Nephron (organoid): Measurements from ENCODE around the gene MRPS22.

Source experiments
- H3K27ac Mint-ChIP-seq, 3 experiments: 2 replicates each; pipeline ENCODE4 v1.8.0; 2020; ENCODE audit warnings: mixed read lengths in 3 of 3, mild to moderate bottlenecking in 2 of 3, moderate library complexity in 1 of 3
- H3K27me3 Mint-ChIP-seq: 2 replicates; pipeline ENCODE4 v1.8.0; 2021; ENCODE audit warnings: low read depth, mild to moderate bottlenecking, moderate library complexity, mixed read lengths
- H3K36me3 Mint-ChIP-seq: 2 replicates; pipeline ENCODE4 v1.8.0; 2020; ENCODE audit warnings: low read depth, mixed read lengths
- H3K4me1 Mint-ChIP-seq: 2 replicates; pipeline ENCODE4 v1.8.0; 2020; ENCODE audit warnings: mixed read lengths
- H3K4me3 Mint-ChIP-seq, 3 experiments: 2 replicates each; pipeline ENCODE4 v1.8.0; 2020; ENCODE audit warnings: mild to moderate bottlenecking in 3 of 3, mixed read lengths in 3 of 3, moderate library complexity in 2 of 3
- H3K9me3 Mint-ChIP-seq: 2 replicates; pipeline ENCODE4 v1.8.0; 2020; ENCODE audit warnings: mixed read lengths
- TF ChIP-seq, protein P1 (sequence below), 3 experiments: fragments of 200-600 bp; sonication (generic); IDR thresholded peaks; one replicate each; pipeline ENCODE4 v1.5.0; 2021; ENCODE audit warnings: antibody characterized with exemption in 3 of 3; ENCODE audit not compliant: unreplicated experiment in 3 of 3

The MRPS22 gene

DNA sequence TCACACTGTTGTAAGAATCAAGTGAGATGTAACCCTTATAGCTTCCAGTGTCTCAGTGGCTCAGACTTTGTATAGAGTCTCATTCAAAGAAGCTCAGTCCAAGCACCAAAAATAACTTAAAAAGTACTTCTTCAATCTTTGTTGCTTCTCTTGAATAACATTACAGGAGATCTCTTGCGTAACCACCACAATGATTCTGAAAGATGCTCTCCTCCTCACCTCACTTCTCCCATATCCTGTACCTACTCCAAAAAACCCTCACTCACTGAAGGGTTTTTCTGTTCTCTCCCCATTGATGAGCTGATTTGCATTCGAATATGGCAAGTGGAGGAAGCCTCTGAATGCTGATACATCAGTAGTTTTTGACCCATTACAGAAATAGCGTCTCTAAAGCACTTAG lies 39.4 kb upstream of the MRPS22 start:
- H3K9me3 Mint-ChIP-seq, result no peaks in the 10 kb centered on the region
- no peaks in the 10 kb centered on the region for H3K36me3 Mint-ChIP-seq
- H3K4me1 Mint-ChIP-seq, result peaks cover 16% of the 10 kb centered on the region
- H3K27ac Mint-ChIP-seq, result no peak overlapping the region
- TF ChIP-seq, protein P1, sequence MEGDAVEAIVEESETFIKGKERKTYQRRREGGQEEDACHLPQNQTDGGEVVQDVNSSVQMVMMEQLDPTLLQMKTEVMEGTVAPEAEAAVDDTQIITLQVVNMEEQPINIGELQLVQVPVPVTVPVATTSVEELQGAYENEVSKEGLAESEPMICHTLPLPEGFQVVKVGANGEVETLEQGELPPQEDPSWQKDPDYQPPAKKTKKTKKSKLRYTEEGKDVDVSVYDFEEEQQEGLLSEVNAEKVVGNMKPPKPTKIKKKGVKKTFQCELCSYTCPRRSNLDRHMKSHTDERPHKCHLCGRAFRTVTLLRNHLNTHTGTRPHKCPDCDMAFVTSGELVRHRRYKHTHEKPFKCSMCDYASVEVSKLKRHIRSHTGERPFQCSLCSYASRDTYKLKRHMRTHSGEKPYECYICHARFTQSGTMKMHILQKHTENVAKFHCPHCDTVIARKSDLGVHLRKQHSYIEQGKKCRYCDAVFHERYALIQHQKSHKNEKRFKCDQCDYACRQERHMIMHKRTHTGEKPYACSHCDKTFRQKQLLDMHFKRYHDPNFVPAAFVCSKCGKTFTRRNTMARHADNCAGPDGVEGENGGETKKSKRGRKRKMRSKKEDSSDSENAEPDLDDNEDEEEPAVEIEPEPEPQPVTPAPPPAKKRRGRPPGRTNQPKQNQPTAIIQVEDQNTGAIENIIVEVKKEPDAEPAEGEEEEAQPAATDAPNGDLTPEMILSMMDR (IDR thresholded peaks at IDR 0.05; ENCODE audit: unreplicated experiment in 3 of 3), result no peak
- no peak overlapping the region for H3K4me3 Mint-ChIP-seq
- peaks cover 6% of the 10 kb centered on the region for H3K27me3 Mint-ChIP-seq

DNA sequence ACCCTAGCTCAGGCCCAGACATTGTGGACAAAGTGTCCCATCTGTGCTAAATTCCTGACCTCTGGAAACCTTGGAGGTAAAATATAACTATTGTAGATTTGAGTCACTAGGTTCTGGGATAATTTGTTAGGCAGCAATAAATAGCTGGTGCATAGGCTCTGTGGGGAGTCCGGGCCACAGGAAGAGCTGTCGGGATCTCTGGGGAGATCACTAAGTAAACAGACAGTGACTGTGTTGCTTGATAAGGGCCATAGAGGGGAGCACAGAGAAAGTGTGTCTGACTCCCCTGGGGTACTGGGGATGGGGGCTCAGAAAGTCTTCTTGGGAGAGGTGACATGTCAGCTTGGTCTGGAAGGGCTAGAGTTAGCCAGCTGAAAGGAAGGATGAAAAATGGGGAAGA lies 37.7 kb upstream of the MRPS22 start:
- Mint-ChIP-seq H3K4me3 (no peak overlapping the region), H3K9me3 (no peaks in the 10 kb centered on the region), H3K36me3 (no peaks in the 10 kb centered on the region), H3K27ac (no peak overlapping the region), H3K4me1 (peaks cover 27% of the 10 kb centered on the region), H3K27me3 (peaks cover 12% of the 10 kb centered on the region)
- TF ChIP-seq, protein P1 (IDR thresholded peaks at IDR 0.05; ENCODE audit: unreplicated experiment in 3 of 3), result no peak

DNA sequence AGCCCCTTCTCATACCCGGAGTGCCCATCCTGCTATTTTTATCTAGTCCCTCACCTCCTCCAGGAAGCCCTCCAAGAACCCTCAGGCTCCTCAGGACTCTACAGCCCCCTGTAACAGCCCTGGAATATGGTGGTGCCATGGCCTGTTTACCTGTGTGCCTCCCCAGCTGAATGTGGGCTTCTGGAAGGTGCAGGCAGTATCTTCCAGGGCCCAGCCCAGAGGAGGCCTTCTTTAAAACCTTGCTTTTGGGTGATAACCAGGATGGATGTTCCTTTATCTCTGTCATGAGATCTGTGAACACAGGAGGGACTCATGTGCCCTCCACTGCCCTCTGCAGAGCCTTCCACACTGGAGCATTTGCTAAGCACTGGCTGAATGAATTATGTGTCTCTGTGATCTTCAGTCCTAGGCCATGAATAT lies 36.7 kb upstream of the MRPS22 start:
- H3K27me3 Mint-ChIP-seq, result peaks cover 12% of the 10 kb centered on the region

DNA sequence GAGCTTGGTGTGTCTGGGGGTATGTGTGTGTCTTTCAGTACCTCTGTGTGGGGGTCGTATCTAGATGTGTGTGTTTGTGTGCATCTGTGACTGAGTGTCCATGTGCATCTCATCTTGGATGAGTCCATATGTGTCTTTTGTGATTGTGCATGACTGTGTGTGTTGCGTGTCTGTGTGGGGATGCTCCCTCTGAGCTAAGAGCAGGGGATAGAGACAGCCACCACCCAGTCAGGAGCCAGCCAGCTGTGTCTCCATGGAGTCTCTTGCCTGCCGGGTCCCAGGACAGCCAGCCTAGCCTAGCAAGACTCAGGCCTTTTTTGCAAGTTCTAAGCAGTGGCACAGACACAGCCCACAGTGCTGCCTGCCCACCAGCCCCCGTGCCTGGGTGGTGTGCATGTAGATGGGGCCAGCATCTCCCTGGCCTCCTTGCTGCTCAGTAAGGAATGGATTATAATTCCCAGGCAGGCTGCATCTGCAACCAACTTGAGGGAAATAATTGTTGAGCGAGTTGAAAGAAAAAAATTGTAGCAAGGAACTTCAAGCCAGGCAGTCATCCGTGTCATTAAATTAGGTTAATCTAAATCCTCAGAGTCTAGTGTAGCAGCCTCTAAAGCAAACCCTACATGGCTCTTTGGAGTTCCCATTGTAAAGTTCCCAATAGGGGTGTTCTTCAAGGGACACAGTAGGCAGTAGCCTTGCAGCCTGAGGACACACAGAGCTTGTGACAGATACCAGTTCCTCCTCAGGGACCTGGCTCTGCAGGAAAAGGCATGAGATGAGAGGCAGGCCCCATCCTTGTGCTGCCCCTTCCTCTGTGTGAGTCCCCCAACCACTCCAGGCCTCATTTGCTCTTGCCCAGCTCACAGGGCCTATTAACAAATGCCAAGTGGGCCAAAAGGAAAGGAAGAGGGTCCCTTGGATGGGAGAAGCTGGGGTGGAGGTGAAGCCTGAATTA lies 35.9 kb upstream of the MRPS22 start:
- TF ChIP-seq, protein P1 (IDR thresholded peaks at IDR 0.05; ENCODE audit: unreplicated experiment in 3 of 3), result no peak
- H3K4me3 Mint-ChIP-seq, result no peak overlapping the region
- H3K36me3 Mint-ChIP-seq, result no peaks in the 10 kb centered on the region
- H3K27ac Mint-ChIP-seq, result peak overlapping the region in 2 of 3 experiments; percentile 16 to 74
- H3K4me1 Mint-ChIP-seq, result peaks cover 27% of the 10 kb centered on the region
- H3K27me3 Mint-ChIP-seq, result peaks cover 14% of the 10 kb centered on the region
- H3K9me3 Mint-ChIP-seq, result no peaks in the 10 kb centered on the region

More for the DNA sequence above, 36.7 kb upstream of the MRPS22 start:
- H3K9me3 Mint-ChIP-seq, result no peaks in the 10 kb centered on the region
- H3K4me3 Mint-ChIP-seq, result no peak overlapping the region
- peak overlapping the region in 1 of 3 experiments; percentile 16 for H3K27ac Mint-ChIP-seq
- no peaks in the 10 kb centered on the region for H3K36me3 Mint-ChIP-seq
- TF ChIP-seq, protein P1 (IDR thresholded peaks at IDR 0.05; ENCODE audit: unreplicated experiment in 3 of 3), result no peak
- peaks cover 27% of the 10 kb centered on the region for H3K4me1 Mint-ChIP-seq

DNA sequence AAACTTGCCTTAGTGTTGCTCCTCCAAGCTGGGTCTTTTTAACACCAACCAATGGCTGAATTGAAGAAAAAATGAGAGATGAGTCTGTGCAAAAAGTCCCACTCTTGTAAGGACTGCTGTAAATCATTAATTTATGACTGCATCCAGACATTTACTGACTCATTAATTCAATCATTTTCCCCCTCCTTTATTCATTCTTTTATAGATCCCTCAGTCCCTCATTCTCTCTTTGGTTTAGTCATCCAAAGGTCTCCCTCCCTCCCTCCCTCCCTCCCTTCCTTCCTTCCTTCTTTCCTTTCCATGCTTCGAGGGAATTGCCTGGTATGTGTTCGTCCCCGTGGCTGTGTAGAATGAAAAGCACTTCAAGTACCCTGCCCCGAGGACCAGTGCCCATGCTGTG lies 35.3 kb upstream of the MRPS22 start:
- Mint-ChIP-seq H3K27me3 (peaks cover 16% of the 10 kb centered on the region), H3K4me3 (no peak overlapping the region), H3K27ac (no peak overlapping the region), H3K9me3 (no peaks in the 10 kb centered on the region), H3K4me1 (peaks cover 27% of the 10 kb centered on the region), H3K36me3 (no peaks in the 10 kb centered on the region)
- TF ChIP-seq, protein P1 (IDR thresholded peaks at IDR 0.05; ENCODE audit: unreplicated experiment in 3 of 3), result no peak
